ENCODE data around the gene SHROOM3.

Gene SHROOM3

GRCh38 chr4:76498550-76498949, 63.5 kb downstream of the SHROOM3 start:
- DNase-seq: no peak

GRCh38 chr4:76499461-76499860, 64.4 kb downstream of the SHROOM3 start:
- DNase-seq: no peak

- no peak for DNase-seq
Measured at GRCh38 chr4:76502886-76503285, 67.9 kb downstream of the SHROOM3 start.

GRCh38 chr4:76504613-76505465, 69.8 kb downstream of the SHROOM3 start:
- no peak for DNase-seq

GRCh38 chr4:76511947-76512346, 76.9 kb downstream of the SHROOM3 start:
- DNase-seq: no peak

- DNase-seq: no peak
Measured at GRCh38 chr4:76513482-76513881, 78.5 kb downstream of the SHROOM3 start.

- DNase-seq: no peak
Measured at GRCh38 chr4:76514087-76514486, 79.1 kb downstream of the SHROOM3 start.

GRCh38 chr4:76515975-76516843, 81.2 kb downstream of the SHROOM3 start:
- no peak for DNase-seq

- DNase-seq: no peak
Measured at GRCh38 chr4:76518241-76518640, 83.2 kb downstream of the SHROOM3 start.

GRCh38 chr4:76523593-76523992, 88.6 kb downstream of the SHROOM3 start:
- no peak for DNase-seq

- DNase-seq: no peak
Measured at GRCh38 chr4:76525751-76526150, 90.7 kb downstream of the SHROOM3 start.

GRCh38 chr4:76526585-76526990, 91.6 kb downstream of the SHROOM3 start:
- no peak for DNase-seq

- no peak for DNase-seq
Measured at GRCh38 chr4:76527666-76528065, 92.6 kb downstream of the SHROOM3 start.

- DNase-seq: no peak
Measured at GRCh38 chr4:76531597-76531996, 96.6 kb downstream of the SHROOM3 start.

- DNase-seq: no peak
Measured at GRCh38 chr4:76532805-76533204, 97.8 kb downstream of the SHROOM3 start.

GRCh38 chr4:76533314-76533713, 98.3 kb downstream of the SHROOM3 start:
- no peak for DNase-seq

- DNase-seq: no peak
Measured at GRCh38 chr4:76535603-76536372, 100.8 kb downstream of the SHROOM3 start.

GRCh38 chr4:76536373-76536689, 101.3 kb downstream of the SHROOM3 start:
- no peak for DNase-seq

GRCh38 chr4:76538296-76538695, 103.3 kb downstream of the SHROOM3 start:
- no peak for DNase-seq

- DNase-seq: no peak
Measured at GRCh38 chr4:76539979-76540378, 105.0 kb downstream of the SHROOM3 start.

- DNase-seq: no peak
Measured at GRCh38 chr4:76540486-76540885, 105.5 kb downstream of the SHROOM3 start.

- no peak for DNase-seq
Measured at GRCh38 chr4:76543378-76543777, 108.3 kb downstream of the SHROOM3 start.

GRCh38 chr4:76544725-76545124, 109.7 kb downstream of the SHROOM3 start:
- DNase-seq: no peak
